Measurements from ENCODE around the gene CDC42SE2.

CDC42SE2 gene

GRCh38 chr5:131263648-131264450 lies at the start of gene CDC42SE2:
CDC42SE2 (plus strand) TSS chr5:131264053; CDS start chr5:131359494, 95,441 bp downstream.
- DNase-seq, result peak in 13 of 14 donors; percentile 49 to 91 (median 71)

- DNase-seq, result no peak
These were observed 49.1 kb upstream of the CDC42SE2 start for GRCh38 chr5:131214609-131215227.

GRCh38 chr5:131217791-131218190 lies 46.1 kb upstream of the CDC42SE2 start:
- no peak for DNase-seq

GRCh38 chr5:131218392-131218791 lies 45.5 kb upstream of the CDC42SE2 start:
- no peak for DNase-seq

- no peak for DNase-seq
These were observed 43.3 kb upstream of the CDC42SE2 start for GRCh38 chr5:131220566-131220965.

GRCh38 chr5:131221008-131221703 lies 42.7 kb upstream of the CDC42SE2 start:
- no peak for DNase-seq

- DNase-seq, result no peak
These were observed 42.0 kb upstream of the CDC42SE2 start for GRCh38 chr5:131221888-131222287.

- no peak for DNase-seq
These were observed 41.1 kb upstream of the CDC42SE2 start for GRCh38 chr5:131222731-131223130.

- no peak for DNase-seq
These were observed 40.0 kb upstream of the CDC42SE2 start for GRCh38 chr5:131223751-131224386.

GRCh38 chr5:131224387-131225201 lies 39.3 kb upstream of the CDC42SE2 start:
- DNase-seq, result peak in 7 of 14 donors; percentile 5 to 40 (median 21)

GRCh38 chr5:131225282-131225974 lies 38.4 kb upstream of the CDC42SE2 start:
- DNase-seq, result no peak

GRCh38 chr5:131226899-131227298 lies 37.0 kb upstream of the CDC42SE2 start:
- DNase-seq, result no peak

- DNase-seq, result no peak
These were observed 35.2 kb upstream of the CDC42SE2 start for GRCh38 chr5:131228646-131229045.

GRCh38 chr5:131229623-131230022 lies 34.2 kb upstream of the CDC42SE2 start:
- no peak for DNase-seq

- no peak for DNase-seq
These were observed 33.4 kb upstream of the CDC42SE2 start for GRCh38 chr5:131230406-131230805.

GRCh38 chr5:131239686-131240085 lies 24.2 kb upstream of the CDC42SE2 start:
- DNase-seq, result no peak

GRCh38 chr5:131242728-131243255 lies 21.1 kb upstream of the CDC42SE2 start:
- DNase-seq, result no peak

GRCh38 chr5:131245312-131245711 lies 18.5 kb upstream of the CDC42SE2 start:
- DNase-seq, result no peak

GRCh38 chr5:131245948-131246347 lies 17.9 kb upstream of the CDC42SE2 start:
- no peak for DNase-seq

GRCh38 chr5:131246504-131246903 lies 17.3 kb upstream of the CDC42SE2 start:
- no peak for DNase-seq

Data from C1 segment of cervical spinal cord (tissue), 14 donors.